WTC11 (cell line): Measurements from ENCODE around the gene NPDC1. TPM values are rescaled to one million over a fixed set of nuclear protein-coding genes. Genes with fewer than 3 reads are reported as not detected.

Experiments
- ATAC-seq: fragments of 200-7000 bp; cut with Tn5 transposase; 2 replicates; pipeline ENCODE4 v1.10.0; 2021; ENCODE audit warnings: mild to moderate bottlenecking, moderate library complexity
- CTCF ChIA-PET: fragments of 300-600 bp; sonication (Branson Sonifier 250); formaldehyde crosslinking; loops from one replicate; lab custom pipeline; 2021; ENCODE audit warnings: antibody characterized with exemption; lab: Charles Lee
- POLR2A ChIA-PET: fragments of 350-600 bp; sonication (Branson Sonifier 250); formaldehyde crosslinking; loops from one replicate; lab custom pipeline; 2021; ENCODE audit warnings: antibody characterized with exemption; lab: Charles Lee
- DNase-seq: peaks from one replicate; pipeline ENCODE4 v3.0.0; 2021; ENCODE audit warnings: low spot score
- H3K27ac Mint-ChIP-seq: 2 replicates; pipeline ENCODE4 v1.8.0; 2021; ENCODE audit warnings: mixed read lengths
- H3K27me3 Mint-ChIP-seq: 2 replicates; pipeline ENCODE4 v1.8.0; 2021; ENCODE audit warnings: low read depth, mild to moderate bottlenecking, moderate library complexity, mixed read lengths
- H3K36me3 Mint-ChIP-seq: 2 replicates; pipeline ENCODE4 v1.8.0; 2021; ENCODE audit warnings: mixed read lengths
- H3K4me1 Mint-ChIP-seq: 2 replicates; pipeline ENCODE4 v1.8.0; 2022; ENCODE audit warnings: mixed read lengths
- H3K4me3 Mint-ChIP-seq: 2 replicates; pipeline ENCODE4 v1.8.0; 2021; ENCODE audit warnings: mild to moderate bottlenecking, moderate library complexity, mixed read lengths
- H3K9me3 Mint-ChIP-seq: 2 replicates; pipeline ENCODE4 v1.8.0; 2021; ENCODE audit warnings: mixed read lengths
- AFF4 ChIP-seq: sonication (generic); formaldehyde crosslinking; IDR thresholded peaks from 2 replicates; pipeline ENCODE4 v1.8.1; 2023; ENCODE audit warnings: mild to moderate bottlenecking, missing genetic modification reagents, borderline replicate concordance
- CBFB ChIP-seq: sonication (generic); formaldehyde crosslinking; IDR thresholded peaks from 2 replicates; pipeline ENCODE4 v1.8.1; 2022; ENCODE audit warnings: mild to moderate bottlenecking, low read depth, missing genetic modification reagents
- FOXP4 ChIP-seq: sonication (generic); formaldehyde crosslinking; IDR thresholded peaks from 2 replicates; pipeline ENCODE4 v1.8.0; 2022; ENCODE audit warnings: mild to moderate bottlenecking, missing genetic modification reagents
- GRHL2 ChIP-seq: fragments of 250-450 bp; sonication (Bioruptor Pico); IDR thresholded peaks from 2 replicates; pipeline ENCODE4 v1.8.0; 2022; ENCODE audit warnings: mild to moderate bottlenecking, moderate library complexity; ENCODE audit not compliant: insufficient replicate concordance, severe bottlenecking
- JAZF1 ChIP-seq: fragments of 250-450 bp; sonication (Bioruptor Pico); IDR thresholded peaks from 2 replicates; pipeline ENCODE4 v1.9.0; 2021; ENCODE audit warnings: moderate library complexity, mild to moderate bottlenecking, inconsistent platforms
- JUN ChIP-seq: sonication (generic); formaldehyde crosslinking; IDR thresholded peaks from 2 replicates; pipeline ENCODE4 v1.8.0; 2023; ENCODE audit warnings: mild to moderate bottlenecking, missing genetic modification reagents
- KAT7 ChIP-seq: sonication (generic); formaldehyde crosslinking; IDR thresholded peaks from 2 replicates; pipeline ENCODE4 v1.8.1; 2023; ENCODE audit warnings: missing genetic modification reagents, mild to moderate bottlenecking, borderline replicate concordance
- NFYB ChIP-seq: sonication (generic); formaldehyde crosslinking; conservative IDR thresholded peaks from 2 replicates; pipeline ENCODE4 v1.8.0; 2022; ENCODE audit warnings: low read depth, missing genetic modification reagents
- NR3C1 ChIP-seq: sonication (generic); formaldehyde crosslinking; conservative IDR thresholded peaks from 2 replicates; pipeline ENCODE4 v1.8.1; 2023; ENCODE audit warnings: low read depth, mild to moderate bottlenecking, missing genetic modification reagents
- PREB ChIP-seq: sonication (generic); formaldehyde crosslinking; IDR thresholded peaks from 2 replicates; pipeline ENCODE4 v1.8.1; 2022; ENCODE audit warnings: mild to moderate bottlenecking, missing genetic modification reagents, moderate library complexity, borderline replicate concordance
- RELA ChIP-seq: sonication (generic); formaldehyde crosslinking; IDR thresholded peaks from 2 replicates; pipeline ENCODE4 v1.8.1; 2022; ENCODE audit warnings: missing genetic modification reagents, mild to moderate bottlenecking, borderline replicate concordance
- SMAD3 ChIP-seq: sonication (generic); formaldehyde crosslinking; IDR thresholded peaks from 2 replicates; pipeline ENCODE4 v1.8.0; 2022; ENCODE audit warnings: missing genetic modification reagents, mild to moderate bottlenecking, borderline replicate concordance
- TEAD4 ChIP-seq: sonication (generic); formaldehyde crosslinking; IDR thresholded peaks from 2 replicates; pipeline ENCODE4 v1.8.0; 2022; ENCODE audit warnings: mild to moderate bottlenecking, missing genetic modification reagents
- ZMAT4 ChIP-seq: fragments of 250-450 bp; sonication (Bioruptor Pico); IDR thresholded peaks from 2 replicates; pipeline ENCODE4 v1.9.0; 2021; ENCODE audit warnings: mild to moderate bottlenecking
- ZNF138 ChIP-seq: sonication (generic); formaldehyde crosslinking; conservative IDR thresholded peaks from 2 replicates; pipeline ENCODE4 v1.8.1; 2022; ENCODE audit warnings: mild to moderate bottlenecking, moderate library complexity, missing genetic modification reagents
- ZNF281 ChIP-seq: sonication (generic); formaldehyde crosslinking; IDR thresholded peaks from 2 replicates; pipeline ENCODE4 v1.8.0; 2023; ENCODE audit warnings: mild to moderate bottlenecking, missing genetic modification reagents
- ZNF423 ChIP-seq: fragments of 250-450 bp; sonication (Bioruptor Pico); IDR thresholded peaks from 2 replicates; pipeline ENCODE4 v2.1.2; 2022; ENCODE audit warnings: mild to moderate bottlenecking, moderate library complexity
- total RNA-seq: library from RNA; stranded (reverse); gene quantifications from 3 replicates; pipeline ENCODE4 v1.2.3, GENCODE V29; 2021
- TF ChIP-seq, protein P1 (sequence below): sonication (generic); formaldehyde crosslinking; IDR thresholded peaks from 2 replicates; pipeline ENCODE4 v1.8.1; 2022; ENCODE audit warnings: missing genetic modification reagents, borderline replicate concordance

Gene NPDC1
- total RNA-seq, 1 experiment from 2014 or later, result 64.3 TPM

DNA sequence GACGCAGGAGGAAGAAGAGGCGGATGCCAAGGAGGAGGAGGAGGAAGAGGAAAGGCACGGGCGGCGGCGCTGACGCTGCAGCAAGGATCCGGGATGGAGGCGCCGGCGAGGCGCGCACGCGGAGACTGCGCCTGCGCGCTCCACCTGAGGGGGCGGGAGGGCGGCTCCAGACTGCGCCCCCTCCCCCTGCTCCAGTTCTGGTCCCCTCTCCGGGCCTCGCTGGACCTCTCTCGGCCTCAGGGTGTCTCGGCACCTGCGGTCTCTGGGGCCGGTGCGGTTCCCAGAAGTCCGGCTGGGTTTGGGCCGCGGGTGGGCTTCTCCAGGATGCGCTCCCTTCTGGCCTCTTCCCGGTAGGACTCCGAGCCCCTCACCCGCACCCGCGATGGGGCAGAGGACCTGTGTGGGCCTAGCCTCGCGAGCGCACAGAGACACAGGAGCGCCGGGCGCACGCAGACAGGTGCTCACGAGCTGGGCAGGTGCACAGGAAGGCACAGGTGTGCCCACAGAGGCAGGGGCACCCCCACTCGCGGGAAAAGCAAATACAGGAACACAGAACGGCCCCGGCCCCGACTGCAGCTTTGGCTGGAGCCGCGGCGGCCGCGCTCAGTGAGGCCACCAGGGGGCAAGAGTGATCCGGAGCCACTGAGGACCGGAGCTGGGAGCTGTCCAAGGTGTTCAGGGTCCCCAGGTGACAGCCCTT is at the start of gene NPDC1 (continued):
- TF ChIP-seq KAT7 (CRISPR knock-in tag) (0 out of 2 replicates have a peak, but pooled peaks have one; percentile 59), JUN (CRISPR knock-in tag) (peak; percentile 86; the same call in 1 of the 2 replicates), SMAD3 (CRISPR knock-in tag) (peak; percentile 88), CBFB (0 out of 2 replicates have a peak, but pooled peaks have one; percentile 66)

GRCh38 chr9:137089232-137089947 is 43.4 kb upstream of the NPDC1 start:
- ChIA-PET CTCF (interaction anchor here (0.9 to 8.7 kb wide), 4 partner anchors 22 to 147 kb away, joined by 3 to 177 read pairs (median 4); partner anchors contain the start of gene SAPCD2), POLR2A (no interaction called here)
- TF ChIP-seq NR3C1 (no peak), ZNF138 (CRISPR knock-in tag) (no peak)
- TF ChIP-seq, protein P1, sequence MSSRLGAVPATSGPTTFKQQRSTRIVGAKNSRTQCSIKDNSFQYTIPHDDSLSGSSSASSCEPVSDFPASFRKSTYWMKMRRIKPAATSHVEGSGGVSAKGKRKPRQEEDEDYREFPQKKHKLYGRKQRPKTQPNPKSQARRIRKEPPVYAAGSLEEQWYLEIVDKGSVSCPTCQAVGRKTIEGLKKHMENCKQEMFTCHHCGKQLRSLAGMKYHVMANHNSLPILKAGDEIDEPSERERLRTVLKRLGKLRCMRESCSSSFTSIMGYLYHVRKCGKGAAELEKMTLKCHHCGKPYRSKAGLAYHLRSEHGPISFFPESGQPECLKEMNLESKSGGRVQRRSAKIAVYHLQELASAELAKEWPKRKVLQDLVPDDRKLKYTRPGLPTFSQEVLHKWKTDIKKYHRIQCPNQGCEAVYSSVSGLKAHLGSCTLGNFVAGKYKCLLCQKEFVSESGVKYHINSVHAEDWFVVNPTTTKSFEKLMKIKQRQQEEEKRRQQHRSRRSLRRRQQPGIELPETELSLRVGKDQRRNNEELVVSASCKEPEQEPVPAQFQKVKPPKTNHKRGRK (CRISPR knock-in tag), result no peak
- DNase-seq, result no peak
- H3K9me3 Mint-ChIP-seq, result no peaks in the 10 kb centered on the region
- peaks cover 6% of the 10 kb centered on the region for H3K27me3 Mint-ChIP-seq
- H3K4me1 Mint-ChIP-seq, result peaks cover 16% of the 10 kb centered on the region
- H3K36me3 Mint-ChIP-seq, result peaks cover 17% of the 10 kb centered on the region
- ATAC-seq, result no peak
- no peak overlapping the region for H3K4me3 Mint-ChIP-seq
- peak overlapping the region; percentile 22; the same call in 1 of the 2 replicates for H3K27ac Mint-ChIP-seq

- H3K36me3 Mint-ChIP-seq, result peaks cover 16% of the 10 kb centered on the region
- ATAC-seq, result no peak
- ChIA-PET POLR2A (no interaction called here), CTCF (interaction anchor here (0.6 to 8.7 kb wide), 3 partner anchors 20 to 87 kb away, joined by 3 to 177 read pairs (median 4); partner anchors contain the start of gene SAPCD2)
- TF ChIP-seq RELA (CRISPR knock-in tag), result no peak
- no peak for TF ChIP-seq AFF4 (CRISPR knock-in tag)
- no peak for TF ChIP-seq FOXP4 (CRISPR knock-in tag)
- TF ChIP-seq NR3C1, result no peak
- no peak for TF ChIP-seq ZMAT4 (CRISPR knock-in tag)
- no peak for TF ChIP-seq PREB
- no peak for TF ChIP-seq JAZF1 (CRISPR knock-in tag)
- TF ChIP-seq ZNF423 (CRISPR knock-in tag), result no peak
- no peak for TF ChIP-seq GRHL2 (CRISPR knock-in tag)
- no peak for TF ChIP-seq ZNF281 (CRISPR knock-in tag)
- TF ChIP-seq TEAD4 (CRISPR knock-in tag), result no peak
- TF ChIP-seq NFYB, result no peak
- H3K4me3 Mint-ChIP-seq, result peak overlapping the region; percentile 85
- H3K4me1 Mint-ChIP-seq, result peaks cover 16% of the 10 kb centered on the region
- DNase-seq, result no peak
- no peaks in the 10 kb centered on the region for H3K9me3 Mint-ChIP-seq
- H3K27me3 Mint-ChIP-seq, result peaks cover 9% of the 10 kb centered on the region
- H3K27ac Mint-ChIP-seq, result peak overlapping the region; percentile 26; the same call in 1 of the 2 replicates
Measured at GRCh38 chr9:137088121-137088520, 42.1 kb upstream of the NPDC1 start.
